Right lobe of liver (tissue), 4 donors: ENCODE data around the gene DENND2D.

Experiments
- CTCF ChIP-seq, 4 donors: fragments of 200-600 bp in 3 of 4; fragments of 450-650 bp in 1 of 4; IDR thresholded peaks; one replicate each; pipeline versions ENCODE4 v1.5.1 to v1.8.0; 2016 to 2022; ENCODE audit warnings: antibody characterized with exemption in 4 of 4, mild to moderate bottlenecking in 2 of 4
- POLR2A ChIP-seq: fragments of 450-650 bp; IDR thresholded peaks from one replicate; pipeline ENCODE4 v1.6.1; 2017; ENCODE audit warnings: antibody characterized with exemption, mild to moderate bottlenecking
- donor health status: DM: no; HTN: no; CAD: no.
- donor health status: DM: no; HTN: no; CAD: no.
- donor health status: DM: no; HTN: yes; CAD: no.

GRCh38 chr1:111238056-111238795 lies 37.8 kb upstream of the DENND2D start:
- no peak for TF ChIP-seq CTCF (IDR thresholded peaks at IDR 0.05)
- TF ChIP-seq POLR2A = no peak
